ENCODE data around the gene PATL1. TPM values are rescaled to one million over a fixed set of nuclear protein-coding genes. Genes with fewer than 3 reads are reported as not detected.

Gene PATL1
- total RNA-seq, 1 donor from 2014 or later: 15.3 TPM

GRCh38 chr11:59654893-59655292 is 13.9 kb downstream of the PATL1 start:
- no peak for DNase-seq (ENCODE audit: low spot score)
- Histone ChIP-seq H3K9ac (no peak overlapping the region), H3K4me3 (no peak overlapping the region), H3K27ac (no peak overlapping the region), H2AFZ (replicated peaks) (no peak overlapping the region), H3K36me3 (peaks cover 28% of the 10 kb centered on the region), H3K9me3 (ENCODE audit: low read depth) (no peaks in the 10 kb centered on the region), H3K4me1 (no peaks in the 10 kb centered on the region), H4K20me1 (ENCODE audit: low read depth) (peaks cover 6% of the 10 kb centered on the region), H3K27me3 (no peaks in the 10 kb centered on the region), H3K4me2 (no peak overlapping the region), H3F3A (ENCODE audit: low read depth) (no peaks in the 10 kb centered on the region), H3K79me2 (ENCODE audit: low read depth) (no peaks in the 10 kb centered on the region)
- no peaks in the 10 kb centered on the region for H3K4me1 Mint-ChIP-seq
- H3K36me3 Mint-ChIP-seq: peaks cover 30% of the 10 kb centered on the region
- H3K4me3 Mint-ChIP-seq: no peak overlapping the region
- TF ChIP-seq, protein P1, sequence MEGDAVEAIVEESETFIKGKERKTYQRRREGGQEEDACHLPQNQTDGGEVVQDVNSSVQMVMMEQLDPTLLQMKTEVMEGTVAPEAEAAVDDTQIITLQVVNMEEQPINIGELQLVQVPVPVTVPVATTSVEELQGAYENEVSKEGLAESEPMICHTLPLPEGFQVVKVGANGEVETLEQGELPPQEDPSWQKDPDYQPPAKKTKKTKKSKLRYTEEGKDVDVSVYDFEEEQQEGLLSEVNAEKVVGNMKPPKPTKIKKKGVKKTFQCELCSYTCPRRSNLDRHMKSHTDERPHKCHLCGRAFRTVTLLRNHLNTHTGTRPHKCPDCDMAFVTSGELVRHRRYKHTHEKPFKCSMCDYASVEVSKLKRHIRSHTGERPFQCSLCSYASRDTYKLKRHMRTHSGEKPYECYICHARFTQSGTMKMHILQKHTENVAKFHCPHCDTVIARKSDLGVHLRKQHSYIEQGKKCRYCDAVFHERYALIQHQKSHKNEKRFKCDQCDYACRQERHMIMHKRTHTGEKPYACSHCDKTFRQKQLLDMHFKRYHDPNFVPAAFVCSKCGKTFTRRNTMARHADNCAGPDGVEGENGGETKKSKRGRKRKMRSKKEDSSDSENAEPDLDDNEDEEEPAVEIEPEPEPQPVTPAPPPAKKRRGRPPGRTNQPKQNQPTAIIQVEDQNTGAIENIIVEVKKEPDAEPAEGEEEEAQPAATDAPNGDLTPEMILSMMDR (IDR thresholded peaks at IDR 0.05): no peak
- no peak for TF ChIP-seq EZH2 (IDR thresholded peaks at IDR 0.05)
- TF ChIP-seq EZH2phosphoT487 (IDR thresholded peaks at IDR 0.05): no peak
- no peaks in the 10 kb centered on the region for H3K27me3 Mint-ChIP-seq (ENCODE audit: insufficient read depth, low read depth)
- H3K9me3 Mint-ChIP-seq: no peaks in the 10 kb centered on the region
- H3K27ac Mint-ChIP-seq: no peak overlapping the region

DNA sequence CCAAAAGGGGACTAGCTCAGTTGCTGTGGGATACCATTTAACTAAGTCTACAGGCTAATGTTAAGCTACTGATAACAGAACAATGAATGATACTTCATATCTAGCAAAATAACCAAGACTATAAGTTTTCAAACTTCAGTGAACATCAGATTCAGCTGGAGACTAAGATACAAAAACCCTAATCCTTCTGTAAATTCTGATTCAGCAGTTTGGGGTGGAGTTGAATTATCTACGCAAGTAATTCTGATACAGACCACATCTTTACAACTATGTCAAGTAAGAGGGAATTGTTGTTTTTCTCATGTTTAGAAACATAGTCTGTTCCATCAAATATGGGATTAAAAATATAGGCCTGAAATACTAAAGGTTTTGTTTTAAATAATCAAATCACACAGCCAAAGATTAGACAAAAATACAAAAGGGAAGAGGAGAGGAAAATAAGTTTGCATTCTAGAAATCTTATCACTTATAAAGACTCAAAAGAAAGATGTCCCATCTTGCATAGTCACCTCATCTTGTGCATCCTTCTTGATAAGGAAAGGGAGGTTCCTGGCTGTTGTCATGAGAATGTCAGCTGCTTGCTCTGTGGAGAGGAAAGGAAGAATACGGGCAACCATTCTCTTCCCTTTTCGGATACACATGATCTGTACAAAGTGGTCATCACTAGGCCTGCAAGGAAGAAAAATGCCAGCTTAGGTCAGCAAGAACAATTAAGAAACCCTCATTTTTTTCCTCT is 21.4 kb downstream of the PATL1 start:
- Mint-ChIP-seq H3K36me3 (peaks cover 63% of the 10 kb centered on the region), H3K9me3 (no peaks in the 10 kb centered on the region), H3K4me3 (no peak overlapping the region), H3K27ac (no peak overlapping the region), H3K4me1 (no peaks in the 10 kb centered on the region), H3K27me3 (ENCODE audit: insufficient read depth, low read depth) (peaks cover 3% of the 10 kb centered on the region)
- no peak overlapping the region for H3K27ac ChIP-seq
- H3K4me1 ChIP-seq: no peaks in the 10 kb centered on the region
- no peaks in the 10 kb centered on the region for H3K9me3 ChIP-seq (ENCODE audit: low read depth)
- H3F3A ChIP-seq (ENCODE audit: low read depth): no peaks in the 10 kb centered on the region
- H3K36me3 ChIP-seq: peaks cover 35% of the 10 kb centered on the region
- TF ChIP-seq, protein P1 (IDR thresholded peaks at IDR 0.05): no peak
- no peak for TF ChIP-seq EZH2phosphoT487 (IDR thresholded peaks at IDR 0.05)
- no peak for TF ChIP-seq EZH2 (IDR thresholded peaks at IDR 0.05)
- no peaks in the 10 kb centered on the region for H4K20me1 ChIP-seq (ENCODE audit: low read depth)
- no peak overlapping the region for H2AFZ ChIP-seq (replicated peaks)
- DNase-seq (ENCODE audit: low spot score): no peak
- H3K27me3 ChIP-seq: no peaks in the 10 kb centered on the region
- H3K79me2 ChIP-seq (ENCODE audit: low read depth): no peaks in the 10 kb centered on the region
- H3K9ac ChIP-seq: no peak overlapping the region
- no peak overlapping the region for H3K4me2 ChIP-seq
- H3K4me3 ChIP-seq: no peak overlapping the region

- Histone ChIP-seq H3K36me3 (peaks cover 27% of the 10 kb centered on the region), H3K4me2 (no peak overlapping the region), H3K9me3 (ENCODE audit: low read depth) (no peaks in the 10 kb centered on the region), H3F3A (ENCODE audit: low read depth) (no peaks in the 10 kb centered on the region), H4K20me1 (ENCODE audit: low read depth) (no peaks in the 10 kb centered on the region), H3K9ac (no peak overlapping the region), H3K27ac (no peak overlapping the region), H3K4me3 (no peak overlapping the region), H3K4me1 (no peaks in the 10 kb centered on the region), H3K79me2 (ENCODE audit: low read depth) (no peaks in the 10 kb centered on the region), H2AFZ (replicated peaks) (no peak overlapping the region), H3K27me3 (no peaks in the 10 kb centered on the region)
- H3K4me3 Mint-ChIP-seq: no peak overlapping the region
- H3K36me3 Mint-ChIP-seq: peaks cover 60% of the 10 kb centered on the region
- H3K27me3 Mint-ChIP-seq (ENCODE audit: insufficient read depth, low read depth): peaks cover 5% of the 10 kb centered on the region
- H3K27ac Mint-ChIP-seq: no peak overlapping the region
- H3K4me1 Mint-ChIP-seq: no peaks in the 10 kb centered on the region
- DNase-seq (ENCODE audit: low spot score): no peak
- no peak for TF ChIP-seq EZH2 (IDR thresholded peaks at IDR 0.05)
- no peak for TF ChIP-seq EZH2phosphoT487 (IDR thresholded peaks at IDR 0.05)
- TF ChIP-seq, protein P1 (IDR thresholded peaks at IDR 0.05): no peak
- no peaks in the 10 kb centered on the region for H3K9me3 Mint-ChIP-seq
These were observed 24.3 kb downstream of the PATL1 start for GRCh38 chr11:59644528-59644927.
